H1 (cell line): ENCODE data around the gene PXN. TPM values are rescaled to one million over a fixed set of nuclear protein-coding genes. Genes with fewer than 3 reads are reported as not detected.
A peak's percentile ranks its signal among the peaks of the same experiment; 100 is the strongest.

ENCODE experiments used
- CTCF ChIA-PET: fragments of 300-600 bp; sonication (Branson Sonifier 250); formaldehyde crosslinking; loops from one replicate; lab custom pipeline; 2021; ENCODE audit not compliant: partially characterized antibody; lab: Charles Lee
- POLR2A ChIA-PET: fragments of 300-600 bp; sonication (Branson Sonifier 250); formaldehyde crosslinking; loops from one replicate; lab custom pipeline; 2021; ENCODE audit warnings: inconsistent platforms; ENCODE audit not compliant: partially characterized antibody; lab: Charles Lee
- DNase-seq, 2 experiments: peaks; one replicate each; pipeline versions ENCODE4 v3.0.0 to v3.0.0-alpha.2; 2010 to 2022; ENCODE audit warnings: low spot score in 2 of 2, low read depth in 1 of 2, mixed read lengths in 1 of 2
- FAIRE-seq: peaks from 2 replicates; lab custom pipeline; 2011; peaks lifted over from hg19 to GRCh38; lab: Jason Lieb, UNC
- H2AFZ ChIP-seq: 2 replicates; pipeline ENCODE4 v1.8.1; 2012; ENCODE audit warnings: low read length, inconsistent platforms
- H2AK5ac ChIP-seq: 2 replicates; pipeline ENCODE4 v1.6.1; 2013; ENCODE audit warnings: low read depth, low read length
- H2BK120ac ChIP-seq: replicated peaks from 2 replicates; pipeline ENCODE3; 2013; ENCODE audit warnings: low read depth, low read length, inconsistent platforms
- H2BK12ac ChIP-seq: 2 replicates; pipeline ENCODE4 v1.6.1; 2013; ENCODE audit warnings: low read depth, low read length
- H2BK15ac ChIP-seq: 2 replicates; pipeline ENCODE4 v1.6.1; 2013; ENCODE audit warnings: low read length
- H2BK20ac ChIP-seq: 2 replicates; pipeline ENCODE4 v1.6.1; 2013; ENCODE audit warnings: low read length
- H2BK5ac ChIP-seq: 2 replicates; pipeline ENCODE4 v1.6.1; 2013; ENCODE audit warnings: low read depth, low read length
- H3K14ac ChIP-seq: 2 replicates; pipeline ENCODE4 v1.6.1; 2013; ENCODE audit warnings: inconsistent platforms; ENCODE audit not compliant: insufficient read length
- H3K18ac ChIP-seq: 2 replicates; pipeline ENCODE4 v1.6.1; 2013; ENCODE audit warnings: low read length; ENCODE audit errors: extremely low read depth
- H3K23ac ChIP-seq: 2 replicates; pipeline ENCODE4 v1.6.1; 2013; ENCODE audit warnings: inconsistent platforms; ENCODE audit not compliant: insufficient read length
- H3K23me2 ChIP-seq: 2 replicates; pipeline ENCODE4 v1.6.1; 2013; ENCODE audit warnings: low read depth, low read length
- H3K27ac ChIP-seq: 2 replicates; pipeline ENCODE4 v1.6.1; 2011; ENCODE audit warnings: low read depth, low read length, inconsistent platforms
- H3K27me3 ChIP-seq, 4 experiments: replicated peaks in 1 of 4; 1 replicate in 1 of 4; 2 replicates in 3 of 4; pipeline versions ENCODE4 v1.6.1 to v1.8.1; 2011 to 2013; ENCODE audit warnings: low read length in 3 of 4, mild to moderate bottlenecking in 3 of 4, inconsistent platforms in 2 of 4, mixed read lengths in 2 of 4, moderate library complexity in 1 of 4; ENCODE audit not compliant: control insufficient read depth in 3 of 4, insufficient read depth in 3 of 4; ENCODE audit errors: extremely low read depth in 1 of 4
- H3K36me3 ChIP-seq, 4 experiments: 2 replicates each; pipeline versions ENCODE4 v1.6.1 to v1.8.1; 2011 to 2013; ENCODE audit warnings: mild to moderate bottlenecking in 4 of 4, low read length in 3 of 4, moderate library complexity in 2 of 4, control low read depth in 1 of 4, inconsistent platforms in 1 of 4; ENCODE audit not compliant: insufficient read depth in 4 of 4, control insufficient read depth in 2 of 4
- H3K4ac ChIP-seq: replicated peaks from 2 replicates; pipeline ENCODE3; 2013; ENCODE audit warnings: low read length, low read depth, mixed read lengths, inconsistent platforms; ENCODE audit not compliant: insufficient read length
- H3K4me1 ChIP-seq, 4 experiments: replicated peaks in 1 of 4; 1 replicate in 1 of 4; 2 replicates in 3 of 4; pipeline versions ENCODE4 v1.6.1 to v1.8.1; 2011 to 2013; ENCODE audit warnings: low read length in 3 of 4, inconsistent platforms in 2 of 4, mixed read lengths in 1 of 4; ENCODE audit not compliant: insufficient read depth in 4 of 4, control insufficient read depth in 3 of 4
- H3K4me2 ChIP-seq, 2 experiments: 2 replicates each; pipeline versions ENCODE4 v1.6.1 to v1.8.1; 2011 to 2013; ENCODE audit warnings: low read depth in 2 of 2, low read length in 2 of 2, control low read depth in 1 of 2, inconsistent platforms in 1 of 2, mild to moderate bottlenecking in 1 of 2; ENCODE audit not compliant: insufficient read depth in 1 of 2
- H3K4me3 ChIP-seq, 4 experiments: fragments of 200-600, 300-600 bp in 1 of 4; sonication (generic), shearing (Covaris generic), sonication (Bioruptor Twin) in 1 of 4; 2 replicates each; pipeline versions ENCODE4 v1.5.1 to v1.8.1; 2011 to 2016; ENCODE audit warnings: low read length in 4 of 4, low read depth in 3 of 4, control low read depth in 2 of 4, inconsistent platforms in 2 of 4, mild to moderate bottlenecking in 2 of 4, mixed read lengths in 1 of 4, moderate library complexity in 1 of 4; ENCODE audit not compliant: insufficient read depth in 2 of 4; ENCODE audit errors: extremely low read depth in 1 of 4
- H3K56ac ChIP-seq: replicated peaks from 2 replicates; pipeline ENCODE3; 2013; ENCODE audit warnings: low read depth, mild to moderate bottlenecking, mixed read lengths, low read length, inconsistent platforms; ENCODE audit not compliant: insufficient read length
- H3K79me1 ChIP-seq: 2 replicates; pipeline ENCODE4 v1.6.1; 2013; ENCODE audit warnings: low read depth, low read length, control low read depth
- H3K79me2 ChIP-seq, 2 experiments: 2 replicates each; pipeline versions ENCODE4 v1.6.1 to v1.8.1; 2012 to 2013; ENCODE audit warnings: low read length in 2 of 2, mild to moderate bottlenecking in 2 of 2, inconsistent platforms in 1 of 2; ENCODE audit not compliant: insufficient read depth in 2 of 2, control insufficient read depth in 1 of 2
- H3K9ac ChIP-seq, 4 experiments: replicated peaks in 1 of 4; 1 replicate in 1 of 4; 2 replicates in 3 of 4; pipeline versions ENCODE4 v1.6.1 to v1.8.1; 2011 to 2013; ENCODE audit warnings: low read depth in 3 of 4, low read length in 3 of 4, control low read depth in 2 of 4, mild to moderate bottlenecking in 2 of 4, moderate library complexity in 2 of 4, inconsistent platforms in 1 of 4; ENCODE audit errors: extremely low read depth in 1 of 4
- H3K9me3 ChIP-seq, 2 experiments: 2 replicates each; pipeline versions ENCODE4 v1.6.1 to v1.8.1; 2012 to 2013; ENCODE audit warnings: mild to moderate bottlenecking in 2 of 2, moderate library complexity in 2 of 2, control low read depth in 1 of 2, inconsistent platforms in 1 of 2, low read depth in 1 of 2, low read length in 1 of 2, mixed read lengths in 1 of 2; ENCODE audit not compliant: insufficient read depth in 2 of 2
- H4K20me1 ChIP-seq, 2 experiments: replicated peaks in 1 of 2; 2 replicates each; pipeline versions ENCODE3 to v1.8.1; 2011 to 2013; ENCODE audit warnings: inconsistent platforms in 2 of 2, low read length in 2 of 2, mild to moderate bottlenecking in 1 of 2; ENCODE audit not compliant: insufficient read depth in 2 of 2, control insufficient read depth in 1 of 2
- H4K5ac ChIP-seq: 2 replicates; pipeline ENCODE4 v1.6.1; 2013; ENCODE audit warnings: low read length, low read depth, mixed read lengths, inconsistent platforms; ENCODE audit not compliant: insufficient read length
- H4K8ac ChIP-seq: 2 replicates; pipeline ENCODE4 v1.8.0; 2013; ENCODE audit warnings: mild to moderate bottlenecking, moderate library complexity, low read length, inconsistent platforms; ENCODE audit not compliant: insufficient read depth; ENCODE audit errors: extremely low read depth
- H4K91ac ChIP-seq: replicated peaks from 2 replicates; pipeline ENCODE3; 2013; ENCODE audit warnings: low read length, mixed read lengths, inconsistent platforms; ENCODE audit not compliant: insufficient read length
- BCL11A ChIP-seq, 2 experiments: IDR thresholded peaks; one replicate each; pipeline ENCODE4 v1.6.1; 2011; ENCODE audit warnings: low read depth in 2 of 2, low read length in 2 of 2, mild to moderate bottlenecking in 2 of 2
- CBX8 ChIP-seq: fragments of 300-800, 300-1000 bp; sonication (generic); IDR thresholded peaks from 2 replicates; pipeline ENCODE4 v1.7.1; 2016; ENCODE audit warnings: low read depth, low read length, borderline replicate concordance
- JUN ChIP-seq: IDR thresholded peaks from 2 replicates; pipeline ENCODE4 v1.6.1; 2011; ENCODE audit warnings: low read depth, mild to moderate bottlenecking, improper control_type of control experiment, low read length
- JUND ChIP-seq: IDR thresholded peaks from 2 replicates; pipeline ENCODE4 v1.6.1; 2011; ENCODE audit warnings: mild to moderate bottlenecking, improper control_type of control experiment, low read length
- POLR2AphosphoS5 ChIP-seq: IDR thresholded peaks from 2 replicates; pipeline ENCODE4 v1.6.1; 2011; ENCODE audit warnings: low read depth, low read length
- RAD21 ChIP-seq, 2 experiments: IDR thresholded peaks in 1 of 2; conservative IDR thresholded peaks in 1 of 2; 2 replicates each; pipeline ENCODE4 v1.6.1; 2011; ENCODE audit warnings: low read depth in 2 of 2, low read length in 2 of 2, improper control_type of control experiment in 1 of 2, inconsistent platforms in 1 of 2, mild to moderate bottlenecking in 1 of 2, moderate library complexity in 1 of 2
- WGBS, 2 experiments: shearing (Covaris generic) in 1 of 2; methylation state at CpG; one replicate each; pipeline versions ENCODE4 v1.1.6 to v1.1.7; 2013 to 2015; ENCODE audit warnings: low lambda C conversion rate in 2 of 2, mixed read lengths in 2 of 2, inconsistent platforms in 1 of 2, low coverage in 1 of 2, missing lambda C conversion rate in 1 of 2; ENCODE audit not compliant: insufficient replicate concordance in 2 of 2, insufficient coverage in 1 of 2, insufficient read length in 1 of 2; ENCODE audit errors: extremely low coverage in 1 of 2, missing lambda C conversion rate in 1 of 2; 5-methylcytosine and 5-hydroxymethylcytosine counted together
- polyA plus RNA-seq, 7 experiments: library from polyadenylated mRNA; depleted of rRNA in 3 of 7; stranded (reverse) in 5 of 7; unstranded in 2 of 7; fragments of >200 nt in 5 of 7; fragments of 200-250 nt in 2 of 7; gene quantifications; 1 replicate in 5 of 7; 2 replicates in 1 of 7; 4 replicates in 1 of 7; pipeline versions ENCODE4 v1.2.1 to v1.2.3, GENCODE V29; 2011 to 2013; ENCODE audit warnings: missing spikeins in 2 of 7, mixed read lengths in 2 of 7
- total RNA-seq: library from RNA; stranded (reverse); fragmentation: NEBNext Ultra II Directional; extraction: Animal tissue kit (Norgen Biotek cat#: 25700); gene quantifications from 2 replicates; pipeline ENCODE4 v1.2.1, GENCODE V29; 2021

PXN gene
- total and polyA plus RNA-seq, 2 of the 8 experiments (the other 6 are each of a cell fraction or from before 2014, with no cell fraction given) = 51.0 to 105 TPM

DNA sequence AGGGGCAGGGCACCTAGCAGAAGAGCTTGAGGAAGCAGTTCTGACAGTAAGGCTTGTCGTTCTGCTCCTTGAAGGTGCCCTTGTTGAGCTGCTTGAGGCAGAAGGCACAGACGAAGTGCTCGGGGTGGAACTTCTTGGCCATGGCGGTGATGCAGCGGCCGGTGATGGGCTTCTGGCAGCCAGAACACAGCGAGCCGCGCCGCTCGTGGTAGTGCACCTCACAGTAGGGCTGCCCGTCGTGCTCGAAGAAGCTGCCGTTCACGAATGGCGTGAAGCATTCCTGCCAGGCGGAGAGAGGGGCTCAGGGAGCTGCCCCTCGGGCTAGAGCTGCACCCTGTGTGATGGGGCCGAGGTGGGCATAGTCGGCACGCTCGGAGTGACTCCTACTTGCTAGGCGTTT, 53.2 kb downstream of the PXN start:
- Histone ChIP-seq H3K36me3 (peaks cover 7 to 52% (median 33%) of the 10 kb centered on the region in 4 experiments), H4K5ac (no peak overlapping the region), H2AK5ac (no peak overlapping the region), H3K56ac (no peak overlapping the region), H2BK12ac (no peak overlapping the region), H2AFZ (no peak overlapping the region), H3K27me3 (no peaks in the 10 kb centered on the region), H2BK20ac (no peak overlapping the region), H3K18ac (no peak overlapping the region), H4K8ac (no peak overlapping the region; the same call in 1 of the 2 replicates), H2BK15ac (no peak overlapping the region), H3K4me3 (no peak overlapping the region), H3K9me3 (no peaks in the 10 kb centered on the region), H3K79me1 (no peaks in the 10 kb centered on the region), H3K9ac (no peak overlapping the region), H4K91ac (no peak overlapping the region), H2BK5ac (no peak overlapping the region), H3K79me2 (no peaks in the 10 kb centered on the region), H3K4ac (no peak overlapping the region), H2BK120ac (no peak overlapping the region), H3K23ac (no peak overlapping the region), H3K4me1 (no peaks in the 10 kb centered on the region), H3K27ac (no peak overlapping the region), H3K14ac (no peak overlapping the region), H3K4me2 (no peak overlapping the region), H3K23me2 (no peaks in the 10 kb centered on the region), H4K20me1 (peaks cover 4% of the 10 kb centered on the region in 2 experiments)
- ChIA-PET CTCF (interaction anchor here (1.2 kb wide), 2 partner anchors 11 to 15 kb away, joined by 3 read pairs; partner anchors contain the start of gene RPLP0), POLR2A (interaction anchor here (29.0 to 88.3 kb wide), 3 partner anchors 4 to 55 kb away, joined by 1305 to 4270 read pairs (median 1305); partner anchors contain the start of genes GCN1, PXN, RNU4-1 and RNU4-2)
- no peak for DNase-seq
- no peak for FAIRE-seq
- TF ChIP-seq BCL11A (IDR thresholded peaks at IDR 0.05; ENCODE audit: low read depth in 2 of 2, low read length in 2 of 2) = no peak
- no peak for TF ChIP-seq JUND
- peak; percentile 26; the same call in 1 of the 2 replicates for TF ChIP-seq POLR2AphosphoS5
- no peak for TF ChIP-seq RAD21 (IDR thresholded peaks at IDR 0.05 in 1 of 2, conservative IDR thresholded peaks at IDR 0.05 in 1 of 2; ENCODE audit: low read depth in 2 of 2, low read length in 2 of 2)
- TF ChIP-seq JUN = no peak
- TF ChIP-seq CBX8 = no peak
- 95% methylated on average over 24 of the region's 24 CpGs; no CpG with 5 or more reads in 1 of the 2 experiments for WGBS, 2 experiments
